Measurements from ENCODE around the gene RTN4R. TPM values are rescaled to one million over a fixed set of nuclear protein-coding genes. Genes with fewer than 3 reads are reported as not detected.
"Not testable (repeated sequence)": the region's sequence is repeated elsewhere in the genome, so short reads cannot be mapped to it uniquely, and the experiment has no call there.

RTN4R gene
- total and polyA plus RNA-seq, 2 of the 13 experiments (the other 11 are each of a cell fraction or from before 2014, with no cell fraction given) = 0.22 to 0.77 TPM

DNA sequence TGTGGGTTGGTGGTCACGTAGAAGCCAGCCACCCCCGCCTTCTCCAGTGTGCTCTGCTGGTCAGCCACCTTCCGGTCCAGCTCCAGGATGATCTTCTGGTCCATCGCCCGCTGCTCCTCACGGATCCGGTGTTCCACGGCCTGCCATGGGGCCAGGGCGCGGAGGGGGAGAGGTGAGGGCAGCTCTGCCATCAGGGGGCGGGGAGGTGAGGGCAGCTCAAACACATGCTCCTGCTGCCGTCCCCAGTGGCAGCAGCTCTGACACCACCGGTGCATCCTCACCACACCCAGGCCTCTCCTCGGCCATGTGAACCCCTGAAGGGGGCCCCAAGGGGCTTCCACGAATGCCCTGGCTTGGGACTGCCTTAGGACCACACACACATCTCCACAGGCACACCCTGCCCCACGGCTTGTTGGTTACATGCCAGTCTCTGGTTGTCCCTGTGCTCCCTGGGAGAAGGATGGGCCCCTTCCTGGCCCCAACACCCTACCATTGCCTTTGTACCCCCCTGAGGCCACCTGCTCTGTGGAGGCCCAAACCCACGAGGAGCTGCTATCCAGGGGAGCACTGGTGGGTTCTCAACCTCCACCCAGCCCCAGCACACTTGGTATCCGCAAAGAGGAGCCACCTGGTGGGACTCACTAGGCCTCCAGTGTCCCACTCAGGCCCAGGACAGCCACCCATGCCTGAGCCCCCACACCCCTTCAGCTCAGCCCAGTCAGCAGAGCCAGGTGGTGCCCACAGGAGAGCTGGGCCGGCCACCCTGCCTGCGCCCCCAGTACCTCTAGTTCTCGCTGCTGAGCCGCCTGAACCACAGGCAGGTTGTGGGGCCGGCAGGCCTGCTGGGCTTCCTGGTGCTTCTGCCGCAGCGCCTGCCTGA, 47.5 kb upstream of the RTN4R start:
- Histone ChIP-seq H2AFZ (ENCODE audit: low read length) (no peak overlapping the region), H4K20me1 (ENCODE audit: insufficient read depth, low read length) (no peaks in the 10 kb centered on the region), H3K4me3 (replicated peaks in 1 of 3; ENCODE audit: insufficient read depth in 1 of 3, low read depth in 2 of 3, low read length in 3 of 3) (no peak overlapping the region), H3K27ac (ENCODE audit: extremely low read length, insufficient read depth, low read length) (no peak overlapping the region), H3K4me1 (ENCODE audit: insufficient read depth, low read length) (peaks cover 31% of the 10 kb centered on the region), H3K27me3 (ENCODE audit: control insufficient read depth in 1 of 2, insufficient read depth in 2 of 2, low read length in 2 of 2) (no peaks in the 10 kb centered on the region; a peak in 1 of 5 replicates), H3K36me3 (replicated peaks in 1 of 2; ENCODE audit: control insufficient read depth in 1 of 2, insufficient read depth in 2 of 2, low read length in 2 of 2) (no peaks in the 10 kb centered on the region), H3K9me3 (ENCODE audit: low read length) (no peaks in the 10 kb centered on the region), H3K79me2 (ENCODE audit: insufficient read depth, low read length) (no peaks in the 10 kb centered on the region), H3K9ac (ENCODE audit: insufficient read depth, low read depth, low read length) (no peak overlapping the region), H3K4me2 (ENCODE audit: low read depth, low read length) (no peak overlapping the region)
- 67% methylated on average over 6 of the region's 25 CpGs for WGBS (ENCODE audit: low lambda C conversion rate)
- ChIA-PET CTCF (ENCODE audit: low intra/inter-chr PET ratio, low total read pairs) (no interaction called here), POLR2A (no interaction called here)
- in situ Hi-C loops (cut with HindIII; ENCODE audit: extremely low pct_ligation_motif_present, low pct_unique_long_range_greater_than_20kb) (no loop called here), intact Hi-C loops (cut with micrococcal nuclease; ENCODE audit: unreplicated experiment) (no loop called here)
- ATAC-seq (no peak), DNase-seq (ENCODE audit: low spot score) (no peak), FAIRE-seq (no peak)
- TF ChIP-seq, protein P1, sequence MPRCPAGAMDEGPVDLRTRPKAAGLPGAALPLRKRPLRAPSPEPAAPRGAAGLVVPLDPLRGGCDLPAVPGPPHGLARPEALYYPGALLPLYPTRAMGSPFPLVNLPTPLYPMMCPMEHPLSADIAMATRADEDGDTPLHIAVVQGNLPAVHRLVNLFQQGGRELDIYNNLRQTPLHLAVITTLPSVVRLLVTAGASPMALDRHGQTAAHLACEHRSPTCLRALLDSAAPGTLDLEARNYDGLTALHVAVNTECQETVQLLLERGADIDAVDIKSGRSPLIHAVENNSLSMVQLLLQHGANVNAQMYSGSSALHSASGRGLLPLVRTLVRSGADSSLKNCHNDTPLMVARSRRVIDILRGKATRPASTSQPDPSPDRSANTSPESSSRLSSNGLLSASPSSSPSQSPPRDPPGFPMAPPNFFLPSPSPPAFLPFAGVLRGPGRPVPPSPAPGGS (CRISPR knock-in tag; IDR thresholded peaks at IDR 0.05) = no peak
- TF ChIP-seq PHF21A (CRISPR knock-in tag; IDR thresholded peaks at IDR 0.05) = no peak
- TF ChIP-seq ZNF879 (CRISPR knock-in tag; IDR thresholded peaks at IDR 0.05) = no peak
- no peak for TF ChIP-seq PCBP1 (IDR thresholded peaks at IDR 0.05; ENCODE audit: borderline replicate concordance, low read depth, low read length)
- TF ChIP-seq, protein P2, sequence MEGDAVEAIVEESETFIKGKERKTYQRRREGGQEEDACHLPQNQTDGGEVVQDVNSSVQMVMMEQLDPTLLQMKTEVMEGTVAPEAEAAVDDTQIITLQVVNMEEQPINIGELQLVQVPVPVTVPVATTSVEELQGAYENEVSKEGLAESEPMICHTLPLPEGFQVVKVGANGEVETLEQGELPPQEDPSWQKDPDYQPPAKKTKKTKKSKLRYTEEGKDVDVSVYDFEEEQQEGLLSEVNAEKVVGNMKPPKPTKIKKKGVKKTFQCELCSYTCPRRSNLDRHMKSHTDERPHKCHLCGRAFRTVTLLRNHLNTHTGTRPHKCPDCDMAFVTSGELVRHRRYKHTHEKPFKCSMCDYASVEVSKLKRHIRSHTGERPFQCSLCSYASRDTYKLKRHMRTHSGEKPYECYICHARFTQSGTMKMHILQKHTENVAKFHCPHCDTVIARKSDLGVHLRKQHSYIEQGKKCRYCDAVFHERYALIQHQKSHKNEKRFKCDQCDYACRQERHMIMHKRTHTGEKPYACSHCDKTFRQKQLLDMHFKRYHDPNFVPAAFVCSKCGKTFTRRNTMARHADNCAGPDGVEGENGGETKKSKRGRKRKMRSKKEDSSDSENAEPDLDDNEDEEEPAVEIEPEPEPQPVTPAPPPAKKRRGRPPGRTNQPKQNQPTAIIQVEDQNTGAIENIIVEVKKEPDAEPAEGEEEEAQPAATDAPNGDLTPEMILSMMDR (CRISPR knock-in tag; IDR thresholded peaks at IDR 0.05) = no peak
- BruUV-seq (replicated peaks) = no TSS peak

DNA sequence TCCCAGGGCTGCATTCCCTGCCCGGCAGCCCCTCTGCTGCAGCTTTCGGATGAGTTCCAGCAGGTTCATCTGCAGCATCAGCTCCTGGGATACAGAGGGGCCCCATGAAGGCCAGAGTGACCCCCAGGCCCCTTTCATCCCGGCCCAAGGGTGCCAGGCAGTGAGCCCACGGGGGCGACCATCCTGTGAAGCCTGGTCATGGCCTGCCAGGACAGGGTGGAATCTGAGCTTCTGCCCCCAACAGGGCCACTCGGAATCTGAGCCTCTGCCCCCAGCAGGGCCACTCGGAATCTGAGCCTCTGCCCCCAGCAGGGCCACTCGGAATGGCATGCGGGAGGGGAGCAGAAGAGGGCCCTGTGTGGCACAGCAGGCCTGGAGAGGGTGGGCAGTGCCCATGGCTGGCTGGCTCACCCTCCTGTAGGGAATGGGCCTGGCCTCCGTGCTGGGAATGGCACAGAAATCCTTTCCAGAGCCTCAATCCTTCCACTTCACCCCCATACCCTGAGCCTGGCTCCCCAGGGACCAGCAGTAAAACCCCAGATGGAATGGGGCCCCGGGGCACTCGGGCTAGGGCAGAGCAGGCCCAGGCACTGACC, 46.7 kb upstream of the RTN4R start:
- no CpG with 5 or more reads among the region's 12 CpGs for WGBS (ENCODE audit: low lambda C conversion rate)
- in situ Hi-C loops (cut with HindIII; ENCODE audit: extremely low pct_ligation_motif_present, low pct_unique_long_range_greater_than_20kb); H3K79me2 ChIP-seq (ENCODE audit: insufficient read depth, low read length); DNase-seq (ENCODE audit: low spot score); H3K36me3 ChIP-seq (replicated peaks in 1 of 2; ENCODE audit: control insufficient read depth in 1 of 2, insufficient read depth in 2 of 2, low read length in 2 of 2); H2AFZ ChIP-seq (ENCODE audit: low read length); H3K9me3 ChIP-seq (ENCODE audit: low read length); intact Hi-C loops (cut with micrococcal nuclease; ENCODE audit: unreplicated experiment); FAIRE-seq; H3K4me2 ChIP-seq (ENCODE audit: low read depth, low read length); BruUV-seq (replicated peaks); ATAC-seq; H3K27me3 ChIP-seq (ENCODE audit: control insufficient read depth in 1 of 2, insufficient read depth in 2 of 2, low read length in 2 of 2); CTCF ChIA-PET (ENCODE audit: low intra/inter-chr PET ratio, low total read pairs); H4K20me1 ChIP-seq (ENCODE audit: insufficient read depth, low read length); H3K9ac ChIP-seq (ENCODE audit: insufficient read depth, low read depth, low read length); H3K27ac ChIP-seq (ENCODE audit: extremely low read length, insufficient read depth, low read length); POLR2A ChIA-PET; H3K4me3 ChIP-seq (replicated peaks in 1 of 3; ENCODE audit: insufficient read depth in 1 of 3, low read depth in 2 of 3, low read length in 3 of 3): not testable (repeated sequence)
- H3K4me1 ChIP-seq (ENCODE audit: insufficient read depth, low read length) = peaks cover 31% of the 10 kb centered on the region

DNA sequence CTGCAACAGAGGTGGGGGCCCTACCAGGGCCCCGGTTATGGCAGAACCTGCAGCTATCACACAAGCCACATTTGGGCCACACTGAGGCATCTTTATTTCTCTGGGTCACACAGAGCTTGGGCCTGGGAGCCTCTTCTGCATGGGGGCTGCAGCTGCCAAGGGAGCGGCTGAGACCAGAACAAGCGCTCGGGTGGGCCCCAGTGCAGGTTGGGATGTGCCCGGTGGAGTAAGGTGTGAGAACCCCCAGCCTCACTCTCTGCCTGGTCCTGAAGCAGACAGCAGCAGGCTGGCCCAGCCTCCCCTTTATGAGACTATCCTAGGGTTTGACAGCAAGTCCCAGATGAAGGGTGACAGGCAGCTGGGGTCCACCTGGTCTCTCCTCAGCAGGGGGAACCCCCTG, 46.1 kb upstream of the RTN4R start:
- DNase-seq (ENCODE audit: low spot score); H3K9ac ChIP-seq (ENCODE audit: insufficient read depth, low read depth, low read length); CTCF ChIA-PET (ENCODE audit: low intra/inter-chr PET ratio, low total read pairs); H3K9me3 ChIP-seq (ENCODE audit: low read length); FAIRE-seq; H2AFZ ChIP-seq (ENCODE audit: low read length); ATAC-seq; H3K79me2 ChIP-seq (ENCODE audit: insufficient read depth, low read length); intact Hi-C loops (cut with micrococcal nuclease; ENCODE audit: unreplicated experiment); H3K4me3 ChIP-seq (replicated peaks in 1 of 3; ENCODE audit: insufficient read depth in 1 of 3, low read depth in 2 of 3, low read length in 3 of 3); H4K20me1 ChIP-seq (ENCODE audit: insufficient read depth, low read length); in situ Hi-C loops (cut with HindIII; ENCODE audit: extremely low pct_ligation_motif_present, low pct_unique_long_range_greater_than_20kb); POLR2A ChIA-PET; H3K4me2 ChIP-seq (ENCODE audit: low read depth, low read length); H3K27me3 ChIP-seq (ENCODE audit: control insufficient read depth in 1 of 2, insufficient read depth in 2 of 2, low read length in 2 of 2); BruUV-seq (replicated peaks); H3K27ac ChIP-seq (ENCODE audit: extremely low read length, insufficient read depth, low read length); H3K36me3 ChIP-seq (replicated peaks in 1 of 2; ENCODE audit: control insufficient read depth in 1 of 2, insufficient read depth in 2 of 2, low read length in 2 of 2): not testable (repeated sequence)
- 95% methylated on average over 4 of the region's 5 CpGs for WGBS (ENCODE audit: low lambda C conversion rate)
- H3K4me1 ChIP-seq (ENCODE audit: insufficient read depth, low read length) = peaks cover 29% of the 10 kb centered on the region

Measured in HepG2 (cell line).